MM.1S (cell line): ENCODE data around the gene WDR89.

Source experiments
- EZH2 ChIP-seq: fragments of 300-600 bp; sonication (generic); optimal IDR thresholded peaks from 2 replicates; pipeline ENCODE3; 2017; ENCODE audit warnings: low read depth, mild to moderate bottlenecking, antibody characterized with exemption, low read length, mixed read lengths
- EZH2phosphoT487 ChIP-seq: fragments of 300-600 bp; sonication (generic); IDR thresholded peaks from 2 replicates; pipeline ENCODE4 v1.6.1; 2018; ENCODE audit warnings: antibody characterized with exemption, low read length
- TF ChIP-seq, protein P1 (sequence below): fragments of 300-600 bp; sonication (generic); IDR thresholded peaks from 2 replicates; pipeline ENCODE4 v1.5.1; 2016; ENCODE audit warnings: antibody characterized with exemption, low read length, mixed read lengths

DNA sequence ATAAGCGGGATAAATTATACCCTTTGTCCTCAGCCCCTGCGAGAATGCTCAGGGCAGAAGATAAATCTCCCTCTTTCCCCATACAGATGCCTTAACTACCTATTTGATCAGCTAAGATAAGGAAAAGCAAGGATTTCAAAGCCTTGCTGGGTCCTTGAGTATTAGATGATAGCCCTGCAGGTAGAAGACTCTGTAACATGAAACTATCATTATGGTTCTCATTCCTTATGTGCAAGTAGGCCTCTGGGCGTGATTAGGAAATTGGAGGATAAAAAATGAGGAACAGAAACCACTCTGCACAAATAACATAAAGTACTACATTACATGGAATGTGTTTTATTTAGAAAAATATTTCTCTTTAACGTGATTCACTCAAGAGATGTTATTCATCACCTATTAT lies 14.5 kb upstream of the WDR89 start:
- TF ChIP-seq, protein P1, sequence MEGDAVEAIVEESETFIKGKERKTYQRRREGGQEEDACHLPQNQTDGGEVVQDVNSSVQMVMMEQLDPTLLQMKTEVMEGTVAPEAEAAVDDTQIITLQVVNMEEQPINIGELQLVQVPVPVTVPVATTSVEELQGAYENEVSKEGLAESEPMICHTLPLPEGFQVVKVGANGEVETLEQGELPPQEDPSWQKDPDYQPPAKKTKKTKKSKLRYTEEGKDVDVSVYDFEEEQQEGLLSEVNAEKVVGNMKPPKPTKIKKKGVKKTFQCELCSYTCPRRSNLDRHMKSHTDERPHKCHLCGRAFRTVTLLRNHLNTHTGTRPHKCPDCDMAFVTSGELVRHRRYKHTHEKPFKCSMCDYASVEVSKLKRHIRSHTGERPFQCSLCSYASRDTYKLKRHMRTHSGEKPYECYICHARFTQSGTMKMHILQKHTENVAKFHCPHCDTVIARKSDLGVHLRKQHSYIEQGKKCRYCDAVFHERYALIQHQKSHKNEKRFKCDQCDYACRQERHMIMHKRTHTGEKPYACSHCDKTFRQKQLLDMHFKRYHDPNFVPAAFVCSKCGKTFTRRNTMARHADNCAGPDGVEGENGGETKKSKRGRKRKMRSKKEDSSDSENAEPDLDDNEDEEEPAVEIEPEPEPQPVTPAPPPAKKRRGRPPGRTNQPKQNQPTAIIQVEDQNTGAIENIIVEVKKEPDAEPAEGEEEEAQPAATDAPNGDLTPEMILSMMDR: no peak
- TF ChIP-seq EZH2 (no peak), EZH2phosphoT487 (no peak)
